ENCODE data around the gene ATXN7L1.
"Not testable (repeated sequence)": the region's sequence is repeated elsewhere in the genome, so short reads cannot be mapped to it uniquely, and the experiment has no call there.

ATXN7L1 gene

DNA sequence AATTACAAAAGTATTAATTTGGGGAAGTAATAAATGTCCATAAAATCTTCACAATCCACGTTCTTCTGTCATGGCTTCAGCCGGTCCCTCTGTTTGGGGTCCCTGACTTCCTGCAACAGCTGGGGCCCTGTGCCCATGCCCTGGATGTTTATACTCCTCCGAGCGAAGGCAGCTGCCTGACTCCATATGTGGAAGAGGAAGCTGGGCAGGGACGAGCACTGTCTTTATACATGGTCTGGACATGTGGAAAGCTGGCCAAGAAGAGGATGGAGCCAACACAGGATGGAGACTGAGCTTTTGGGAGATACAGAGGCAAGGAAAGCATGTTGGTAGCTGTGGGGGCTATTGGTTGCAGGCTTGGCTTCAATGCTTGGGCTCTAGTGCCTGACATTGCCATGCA is 178.6 kb downstream of the ATXN7L1 start:
- DNase-seq (ENCODE audit: low read depth), result no peak
- no peak for TF ChIP-seq CTCF (IDR thresholded peaks at IDR 0.05; ENCODE audit: low read depth, low read length, missing control alignments)
- no peak overlapping the region for H3K4me3 ChIP-seq (ENCODE audit: low read depth, low read length)

DNA sequence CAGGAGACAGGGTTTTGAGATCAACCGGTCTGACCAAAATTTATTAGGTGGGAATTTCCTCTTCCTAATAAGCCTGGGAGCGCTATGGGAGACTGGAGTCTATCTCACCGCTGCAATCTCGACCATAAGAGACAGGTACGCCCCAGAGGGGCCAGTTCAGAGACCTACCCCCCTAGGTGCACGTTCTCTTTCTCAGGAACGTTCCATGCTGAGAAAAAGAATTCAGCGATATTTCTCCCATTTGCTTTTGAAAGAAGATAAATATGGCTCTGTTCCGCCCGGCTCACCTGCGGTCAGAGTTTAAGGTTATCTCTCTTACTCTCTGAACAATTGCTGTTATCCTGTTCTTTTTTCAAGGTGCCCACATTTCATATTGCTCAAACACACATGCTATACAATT is 179.2 kb downstream of the ATXN7L1 start:
- H3K4me3 ChIP-seq (ENCODE audit: low read depth, low read length); DNase-seq (ENCODE audit: low read depth): not testable (repeated sequence)

- DNase-seq (ENCODE audit: low read depth), result no peak
- no peak overlapping the region for H3K4me3 ChIP-seq (ENCODE audit: low read depth, low read length)
- no peak for TF ChIP-seq CTCF (IDR thresholded peaks at IDR 0.05; ENCODE audit: low read depth, low read length, missing control alignments)
Measured at GRCh38 chr7:105693576-105693975, 182.8 kb downstream of the ATXN7L1 start.

GRCh38 chr7:105691680-105692564 is 184.5 kb downstream of the ATXN7L1 start:
- no peak for DNase-seq (ENCODE audit: low read depth)
- no peak for TF ChIP-seq CTCF (IDR thresholded peaks at IDR 0.05; ENCODE audit: low read depth, low read length, missing control alignments)
- peak overlapping the region; percentile 51 for H3K4me3 ChIP-seq (ENCODE audit: low read depth, low read length)

GRCh38 chr7:105691082-105691679 is 185.2 kb downstream of the ATXN7L1 start:
- DNase-seq (ENCODE audit: low read depth), result no peak
- peak overlapping the region; percentile 51 for H3K4me3 ChIP-seq (ENCODE audit: low read depth, low read length)

GRCh38 chr7:105690325-105690945 is 186.0 kb downstream of the ATXN7L1 start:
- TF ChIP-seq CTCF (IDR thresholded peaks at IDR 0.05; ENCODE audit: low read depth, low read length, missing control alignments), result no peak
- no peak for DNase-seq (ENCODE audit: low read depth)
- H3K4me3 ChIP-seq (ENCODE audit: low read depth, low read length), result no peak overlapping the region; the same call in 1 of the 2 replicates

More at GRCh38 chr7:105691082-105691679, 185.2 kb downstream of the ATXN7L1 start:
- TF ChIP-seq CTCF (IDR thresholded peaks at IDR 0.05; ENCODE audit: low read depth, low read length, missing control alignments), result no peak

GRCh38 chr7:105689067-105689819 is 187.2 kb downstream of the ATXN7L1 start:
- TF ChIP-seq CTCF (IDR thresholded peaks at IDR 0.05; ENCODE audit: low read depth, low read length, missing control alignments), result no peak
- DNase-seq (ENCODE audit: low read depth), result no peak
- no peak overlapping the region for H3K4me3 ChIP-seq (ENCODE audit: low read depth, low read length)

Measured in GM12864 (cell line).